Cardiac muscle cell (in vitro differentiated cells and primary cell): Measurements from ENCODE around the gene FLNA. TPM values are rescaled to one million over a fixed set of nuclear protein-coding genes. Genes with fewer than 3 reads are reported as not detected.

Experiments used
- DNase-seq, 2 donors: peaks; one replicate each; pipeline versions ENCODE4 v3.0.0 to v3.0.0-alpha.2; 2010 to 2017; ENCODE audit warnings: low read depth in 1 of 2, low spot score in 1 of 2
- H3K27ac ChIP-seq: fragments of 200-600 bp; sonication (generic); 2 replicates; pipeline ENCODE4 v1.5.1; 2016
- H3K27me3 ChIP-seq: fragments of 200-600 bp; sonication (generic); 2 replicates; pipeline ENCODE4 v1.6.0; 2016; ENCODE audit warnings: control low read depth
- H3K36me3 ChIP-seq: fragments of 200-600 bp; sonication (generic); 2 replicates; pipeline ENCODE4 v1.5.1; 2016; ENCODE audit warnings: control low read depth
- H3K4me1 ChIP-seq: fragments of 200-600 bp; sonication (generic); 2 replicates; pipeline ENCODE4 v1.8.1; 2017; ENCODE audit warnings: low read depth, mild to moderate bottlenecking, mixed run types
- H3K4me3 ChIP-seq: fragments of 200-600 bp; sonication (generic); 2 replicates; pipeline ENCODE4 v1.5.1; 2016; ENCODE audit warnings: mild to moderate bottlenecking
- H3K9me3 ChIP-seq: fragments of 200-600 bp; sonication (generic); 2 replicates; pipeline ENCODE4 v1.5.1; 2017; ENCODE audit warnings: low read depth, mild to moderate bottlenecking, control low read depth
- CTCF ChIP-seq: IDR thresholded peaks from 2 replicates; pipeline ENCODE4 v1.5.1; 2012; ENCODE audit warnings: low read depth, mild to moderate bottlenecking, low read length
- polyA plus RNA-seq: library from polyadenylated mRNA; unstranded; fragments of >200 nt; fragmentation: Nextera tagmentation; extraction: Ambion mirVana; gene quantifications from 2 replicates; pipeline ENCODE4 v1.2.1, GENCODE V29; 2016
- total RNA-seq: library from RNA; depleted of rRNA; stranded (reverse); fragments of >200 nt; gene quantifications from 2 replicates; pipeline ENCODE4 v1.2.3, GENCODE V29; 2016

Gene FLNA
- total and polyA plus RNA-seq, 2 experiments from 2014 or later = 341 to 447 TPM

- Histone ChIP-seq H3K36me3 (peaks cover 54% of the 10 kb centered on the region), H3K27ac (peak overlapping the region; percentile 6)
- TF ChIP-seq CTCF = no peak
Observed at GRCh38 chrX:154355776-154356140, 18.7 kb downstream of the FLNA start.

DNA sequence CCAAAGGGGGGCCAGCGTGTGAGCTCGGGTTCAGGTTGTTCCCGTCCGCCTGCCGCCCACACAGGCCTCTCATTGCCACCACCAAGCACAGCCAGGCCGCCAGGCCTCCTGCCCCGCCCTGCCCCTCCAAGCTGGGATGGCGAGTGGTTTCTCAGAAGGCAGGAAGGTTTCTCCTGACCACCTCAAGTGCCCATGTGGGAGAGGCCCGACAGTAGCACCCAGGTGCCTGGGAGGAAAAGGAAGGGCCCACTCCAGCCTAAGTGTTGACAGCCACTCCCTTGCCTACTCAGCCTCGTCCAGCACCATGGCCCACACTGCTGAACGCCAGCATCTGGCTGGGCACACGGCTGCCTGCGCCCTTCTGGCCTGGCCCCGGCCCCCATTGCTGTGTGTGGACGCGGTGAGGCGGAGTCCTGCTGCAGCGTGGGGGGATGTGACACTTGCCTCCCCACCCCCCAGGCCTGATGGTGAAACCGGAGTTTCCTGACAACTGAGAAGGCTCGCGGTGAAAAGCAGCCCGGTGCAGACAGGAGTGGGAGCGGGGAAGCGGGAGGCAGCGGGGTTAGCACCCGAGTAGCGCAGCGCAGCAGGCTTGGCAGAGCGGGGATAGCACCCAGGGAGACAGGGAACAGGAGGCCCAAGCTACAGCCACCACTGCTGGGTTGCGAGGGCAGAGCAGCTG is 19.2 kb downstream of the FLNA start:
- Histone ChIP-seq H3K4me3 (no peak overlapping the region), H3K36me3 (peaks cover 50% of the 10 kb centered on the region), H3K27ac (peak overlapping the region; percentile 23), H3K9me3 (no peaks in the 10 kb centered on the region), H3K4me1 (no peaks in the 10 kb centered on the region), H3K27me3 (no peaks in the 10 kb centered on the region)
- no peak for TF ChIP-seq CTCF
- DNase-seq = no peak

More at GRCh38 chrX:154355776-154356140, 18.7 kb downstream of the FLNA start:
- Histone ChIP-seq H3K4me1 (no peaks in the 10 kb centered on the region), H3K9me3 (no peaks in the 10 kb centered on the region), H3K4me3 (no peak overlapping the region), H3K27me3 (no peaks in the 10 kb centered on the region)
- no peak for DNase-seq

DNA sequence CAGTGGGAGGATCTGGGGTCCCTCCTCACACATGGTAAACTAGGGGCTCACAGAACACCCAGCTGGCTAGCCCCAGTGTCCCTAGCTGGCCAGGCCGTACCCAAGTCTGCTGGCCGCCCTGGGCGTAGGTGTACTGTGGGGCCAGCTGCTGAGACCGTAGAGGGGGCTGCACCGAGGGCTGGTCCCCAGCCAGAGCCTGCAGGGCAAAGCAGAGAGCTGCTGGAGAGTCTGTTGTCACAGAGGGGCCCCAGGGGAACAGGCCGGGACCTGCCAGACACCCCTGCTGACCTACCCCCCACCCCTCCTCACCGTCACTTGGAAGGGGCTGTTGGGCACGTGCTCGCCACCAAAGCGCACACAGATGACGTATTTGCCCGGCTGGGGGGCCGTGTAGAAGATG is 19.9 kb downstream of the FLNA start:
- peak overlapping the region; percentile 23 for H3K27ac ChIP-seq
- no peaks in the 10 kb centered on the region for H3K9me3 ChIP-seq
- no peaks in the 10 kb centered on the region for H3K27me3 ChIP-seq
- H3K36me3 ChIP-seq = peaks cover 47% of the 10 kb centered on the region
- H3K4me3 ChIP-seq = no peak overlapping the region
- no peaks in the 10 kb centered on the region for H3K4me1 ChIP-seq
- DNase-seq = no peak
- TF ChIP-seq CTCF = no peak

DNA sequence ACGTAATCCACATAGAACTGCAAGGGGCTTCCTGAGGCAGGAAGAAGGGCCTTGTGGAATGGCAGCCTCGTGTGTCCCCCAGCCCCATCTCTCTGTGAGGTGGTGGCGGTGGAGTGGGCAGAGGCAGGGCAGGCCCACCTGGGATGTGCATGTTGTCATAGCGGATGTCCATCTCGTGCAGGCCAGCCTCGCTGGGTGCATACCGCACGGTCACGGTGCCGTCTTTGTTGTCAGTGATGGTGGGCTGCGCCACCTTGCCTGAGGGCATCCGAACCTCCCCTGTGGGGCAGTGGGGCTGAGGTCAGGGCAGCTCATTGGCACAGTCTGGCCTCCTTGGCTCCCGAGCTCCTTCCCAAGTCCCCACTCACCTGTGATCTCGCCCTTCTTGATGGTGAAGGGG is 20.4 kb downstream of the FLNA start:
- Histone ChIP-seq H3K27me3 (no peaks in the 10 kb centered on the region), H3K27ac (peak overlapping the region; percentile 23), H3K36me3 (peaks cover 42% of the 10 kb centered on the region), H3K4me1 (no peaks in the 10 kb centered on the region), H3K4me3 (no peak overlapping the region), H3K9me3 (no peaks in the 10 kb centered on the region)
- no peak for TF ChIP-seq CTCF
- no peak for DNase-seq

DNA sequence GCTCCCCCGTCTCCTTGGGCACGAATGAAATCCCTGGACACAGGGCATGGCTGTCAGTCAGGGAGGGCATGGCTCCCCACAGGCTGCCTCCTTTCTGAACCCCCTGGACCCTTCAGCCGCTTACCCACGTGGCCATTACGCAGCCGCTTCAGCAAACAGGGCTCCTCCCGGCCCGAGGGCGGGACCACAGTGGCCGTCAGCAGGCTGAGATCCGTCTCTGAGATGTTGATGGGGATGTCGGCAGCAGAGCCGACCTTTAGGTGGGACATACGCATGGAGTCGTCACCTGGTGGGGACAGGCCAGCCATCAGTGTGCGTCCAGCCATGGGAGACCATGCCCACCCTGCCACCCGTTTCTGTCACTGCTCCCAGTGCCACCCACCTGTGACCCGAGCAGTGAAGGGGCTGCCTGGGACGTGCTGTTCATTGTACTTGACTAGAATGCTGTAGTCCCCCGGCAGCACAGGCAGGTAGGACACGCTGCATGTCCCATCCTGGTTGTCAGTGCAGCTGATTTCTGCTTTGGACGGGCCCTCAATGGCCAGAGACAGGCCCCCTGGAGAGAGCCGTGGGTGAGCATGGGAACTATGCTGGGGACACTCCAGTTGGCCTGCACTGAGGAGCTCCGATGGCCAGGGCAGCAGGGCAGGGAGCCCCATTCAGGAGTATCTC is 21.1 kb downstream of the FLNA start:
- DNase-seq = no peak
- TF ChIP-seq CTCF = no peak
- H3K36me3 ChIP-seq = peaks cover 38% of the 10 kb centered on the region

More for the DNA sequence above, 21.1 kb downstream of the FLNA start:
- Histone ChIP-seq H3K9me3 (no peaks in the 10 kb centered on the region), H3K27ac (peak overlapping the region; percentile 23), H3K4me1 (no peaks in the 10 kb centered on the region), H3K27me3 (no peaks in the 10 kb centered on the region), H3K4me3 (no peak overlapping the region)
